ENCODE results near the gene COL16A1.

The COL16A1 gene

DNA sequence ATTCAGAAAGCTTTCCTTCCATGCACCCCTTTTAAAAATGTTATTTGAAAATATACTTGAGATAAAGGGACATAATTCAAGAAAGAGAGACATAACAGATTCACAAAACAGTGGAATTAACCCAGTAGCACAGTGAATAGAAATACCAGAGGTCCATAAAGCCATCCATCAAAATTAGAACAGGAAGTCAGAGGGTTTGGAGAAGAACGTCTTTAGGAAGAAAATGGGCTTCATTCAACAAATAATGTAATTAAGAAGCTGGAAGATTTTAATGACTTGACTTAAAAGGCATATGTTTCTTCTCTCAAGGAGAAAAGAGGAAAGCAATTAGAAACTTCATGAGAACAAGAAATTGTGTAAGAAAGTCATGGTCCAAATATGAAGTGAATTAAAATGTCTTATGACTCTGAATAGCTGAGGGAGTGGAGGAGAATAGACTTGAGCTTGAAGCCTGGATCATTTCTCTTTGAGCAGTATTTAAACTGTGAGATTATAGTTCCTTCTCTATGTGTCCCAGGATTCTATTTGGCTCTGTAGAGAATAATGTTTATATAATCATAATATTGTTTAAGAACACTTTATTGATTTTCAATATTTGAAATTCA, 94.2 kb downstream of the COL16A1 start:
- peaks cover 5% of the 10 kb centered on the region for H3K4me1 Mint-ChIP-seq
- DNase-seq (ENCODE audit: low spot score in 2 of 2), result no peak
- no peak overlapping the region for H3K27ac Mint-ChIP-seq
- H3K36me3 Mint-ChIP-seq, result no peaks in the 10 kb centered on the region
- H3K9me3 Mint-ChIP-seq, result no peaks in the 10 kb centered on the region
- no peak for ATAC-seq (ENCODE audit: low read depth)
- H3K4me3 Mint-ChIP-seq, result no peak overlapping the region
- peaks cover 2% of the 10 kb centered on the region for H3K27me3 Mint-ChIP-seq

DNA sequence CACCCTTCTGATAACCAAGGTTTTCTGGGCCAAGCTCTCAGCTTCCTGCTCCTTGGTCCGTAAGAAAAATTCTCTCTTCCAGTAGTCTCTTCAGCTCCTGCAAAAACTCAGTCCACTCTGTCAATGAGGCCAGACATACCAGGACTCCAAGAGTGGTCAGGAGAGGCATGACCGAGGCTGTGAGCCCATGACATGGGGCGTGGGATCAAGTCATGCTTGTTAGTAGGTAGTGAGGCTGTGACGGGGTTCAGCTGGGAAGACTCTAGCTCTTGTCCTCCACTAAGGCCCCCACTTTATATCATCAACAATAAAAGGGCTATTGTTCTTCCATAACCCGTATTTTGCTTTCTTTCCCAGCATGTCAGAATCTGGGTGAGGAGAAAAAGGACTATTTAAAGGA, 96.5 kb downstream of the COL16A1 start:
- no peaks in the 10 kb centered on the region for H3K36me3 Mint-ChIP-seq
- no peak overlapping the region for H3K4me3 Mint-ChIP-seq
- H3K4me1 Mint-ChIP-seq, result peaks cover 5% of the 10 kb centered on the region
- no peaks in the 10 kb centered on the region for H3K27me3 Mint-ChIP-seq
- no peak for ATAC-seq (ENCODE audit: low read depth)
- H3K9me3 Mint-ChIP-seq, result peaks cover 2% of the 10 kb centered on the region
- H3K27ac Mint-ChIP-seq, result no peak overlapping the region
- no peak for DNase-seq (ENCODE audit: low spot score in 2 of 2)

DNA sequence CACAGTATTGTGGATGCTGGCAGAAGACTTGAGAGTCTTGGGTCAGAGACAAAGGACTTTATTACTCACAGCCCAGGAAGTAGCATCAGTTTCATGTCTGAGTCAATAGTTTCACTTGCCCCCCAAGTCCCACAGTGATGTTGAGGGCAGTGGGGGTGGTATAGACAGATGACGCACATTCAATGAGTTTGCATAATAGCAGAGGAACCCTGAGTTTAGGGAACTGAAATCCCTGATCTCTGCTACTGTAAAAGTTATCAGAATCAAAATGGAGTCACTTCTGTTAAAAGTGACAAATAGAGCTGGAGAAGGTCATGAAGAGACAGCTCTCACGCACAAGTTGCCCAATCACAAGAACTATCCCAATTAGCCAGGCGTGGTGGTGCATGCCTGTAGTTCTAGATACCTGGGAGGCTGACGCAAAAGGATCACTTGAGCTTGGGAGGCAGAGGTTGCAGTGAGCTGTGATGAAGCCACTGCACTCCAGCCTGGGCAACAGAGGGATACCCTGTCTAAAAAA, 97.8 kb downstream of the COL16A1 start:
- H3K4me1 Mint-ChIP-seq, result peaks cover 5% of the 10 kb centered on the region

More for the DNA sequence above, 97.8 kb downstream of the COL16A1 start:
- ATAC-seq (ENCODE audit: low read depth) (peak; percentile 97), DNase-seq (ENCODE audit: low spot score in 2 of 2) (peak in 1 of 2 donors; percentile 27)
- H3K36me3 Mint-ChIP-seq, result no peaks in the 10 kb centered on the region
- no peaks in the 10 kb centered on the region for H3K27me3 Mint-ChIP-seq
- no peak overlapping the region for H3K27ac Mint-ChIP-seq
- H3K4me3 Mint-ChIP-seq, result no peak overlapping the region
- peaks cover 2% of the 10 kb centered on the region for H3K9me3 Mint-ChIP-seq
